HCT116 (cell line): ENCODE results near the gene TMPRSS9. TPM values are rescaled to one million over a fixed set of nuclear protein-coding genes. Genes with fewer than 3 reads are reported as not detected.
A peak's percentile ranks its signal among the peaks of the same experiment; 100 is the strongest.

ENCODE experiments used
- ATAC-seq: fragments of 200-7000 bp; cut with Tn5 transposase; 2 replicates; pipeline ENCODE4 v1.9.1; 2020; ENCODE audit warnings: mild to moderate bottlenecking, moderate library complexity
- BruUV-seq: library from RNA; stranded (reverse); fragments of 400-500 nt; replicated peaks from 2 replicates; lab custom pipeline; 2021; lab: Mats Ljungman, UMichigan
- CTCF ChIA-PET: fragments of 300-600 bp; sonication (Branson Sonifier 250); formaldehyde crosslinking; loops from one replicate; lab custom pipeline; 2021; ENCODE audit warnings: antibody characterized with exemption; lab: Charles Lee
- POLR2A ChIA-PET: fragments of 300-600, 350-600 bp; sonication (Branson Sonifier 250); formaldehyde crosslinking; loops from one replicate; lab custom pipeline; 2021; ENCODE audit warnings: antibody characterized with exemption; lab: Charles Lee
- RAD21 ChIA-PET, 2 experiments: fragments of 300-600 bp; sonication (Branson Sonifier 250); formaldehyde crosslinking; loops; one replicate each; lab custom pipeline; 2023; ENCODE audit warnings: low total read pairs in 2 of 2; ENCODE audit not compliant: uncharacterized antibody in 2 of 2, unreplicated experiment in 2 of 2, low non-redundant PET in 1 of 2; lab: Charles Lee
- DNase-seq: peaks from one replicate; pipeline ENCODE4 v3.0.0-alpha.2; 2010; ENCODE audit warnings: low read depth, low spot score
- H2AFZ ChIP-seq: fragments of 200-600 bp; shearing (Covaris generic), sonication (generic); 2 replicates; pipeline ENCODE4 v1.6.1; 2017; ENCODE audit warnings: low read depth, mixed run types, mixed read lengths, antibody characterized with exemption, low read length; ENCODE audit not compliant: poor library complexity, severe bottlenecking
- H3K27ac ChIP-seq: 2 replicates; pipeline ENCODE4 v1.5.1; 2012; ENCODE audit warnings: low read depth, low read length
- H3K27me3 ChIP-seq: fragments of 200-600 bp; sonication (generic); 2 replicates; pipeline ENCODE4 v1.6.1; 2016; ENCODE audit warnings: mixed run types, low read length, mixed read lengths; ENCODE audit not compliant: insufficient read depth
- H3K36me3 ChIP-seq, 2 experiments: fragments of 200-500 bp in 1 of 2; fragments of 200-600 bp in 1 of 2; sonication (Bioruptor generic) in 1 of 2; sonication (generic) in 1 of 2; 2 replicates each; pipeline versions ENCODE4 v1.5.1 to v1.6.1; 2014 to 2016; ENCODE audit warnings: low read length in 2 of 2, inconsistent platforms in 1 of 2, mixed read lengths in 1 of 2, mixed run types in 1 of 2; ENCODE audit not compliant: insufficient read depth in 2 of 2, control insufficient read depth in 1 of 2
- H3K4me1 ChIP-seq, 2 experiments: fragments of 200-600 bp in 1 of 2; sonication (generic) in 1 of 2; 2 replicates each; pipeline versions ENCODE4 v1.5.1 to v1.6.1; 2012 to 2017; ENCODE audit warnings: low read length in 2 of 2, inconsistent platforms in 1 of 2, mild to moderate bottlenecking in 1 of 2, mixed read lengths in 1 of 2, mixed run types in 1 of 2, moderate library complexity in 1 of 2; ENCODE audit not compliant: insufficient read depth in 2 of 2, control insufficient read depth in 1 of 2
- H3K4me2 ChIP-seq: fragments of 200-600 bp; sonication (generic); 2 replicates; pipeline ENCODE4 v1.6.1; 2017; ENCODE audit warnings: mixed run types, low read length, mixed read lengths
- H3K4me3 ChIP-seq, 2 experiments: fragments of 200-600 bp in 1 of 2; sonication (generic) in 1 of 2; replicated peaks in 1 of 2; 2 replicates each; pipeline ENCODE4 v1.5.1; 2011 to 2016; ENCODE audit warnings: low read length in 2 of 2, control low read depth in 1 of 2, low read depth in 1 of 2, mild to moderate bottlenecking in 1 of 2, mixed read lengths in 1 of 2, mixed run types in 1 of 2
- H3K79me2 ChIP-seq: fragments of 200-600 bp; sonication (generic); 2 replicates; pipeline ENCODE4 v1.6.1; 2017; ENCODE audit warnings: mild to moderate bottlenecking, mixed run types, low read length, moderate library complexity, mixed read lengths; ENCODE audit not compliant: insufficient read depth
- H3K9ac ChIP-seq: fragments of 200-600 bp; sonication (generic); 2 replicates; pipeline ENCODE4 v1.6.1; 2016; ENCODE audit warnings: low read length, mixed read lengths
- H3K9me2 ChIP-seq: fragments of 200-600 bp; sonication (generic), shearing (Covaris generic); 2 replicates; pipeline ENCODE4 v1.6.1; 2017; ENCODE audit warnings: mixed run types, mild to moderate bottlenecking, moderate library complexity; ENCODE audit not compliant: insufficient read depth
- H3K9me3 ChIP-seq, 2 experiments: fragments of 200-500 bp in 1 of 2; fragments of 200-600 bp in 1 of 2; sonication (Bioruptor generic) in 1 of 2; sonication (generic) in 1 of 2; 2 replicates each; pipeline ENCODE4 v1.6.1; 2014 to 2017; ENCODE audit warnings: low read length in 2 of 2, mixed read lengths in 2 of 2, inconsistent platforms in 1 of 2, low read depth in 1 of 2, mild to moderate bottlenecking in 1 of 2, mixed run types in 1 of 2, moderate library complexity in 1 of 2; ENCODE audit not compliant: control insufficient read depth in 1 of 2, insufficient read depth in 1 of 2
- H4K20me1 ChIP-seq: fragments of 200-600 bp; sonication (generic), shearing (Covaris generic); 2 replicates; pipeline ENCODE4 v1.6.1; 2017; ENCODE audit warnings: mixed run types, mild to moderate bottlenecking, moderate library complexity; ENCODE audit not compliant: insufficient read depth
- ATF3 ChIP-seq: IDR thresholded peaks from 2 replicates; pipeline ENCODE4 v1.6.1; 2012
- CTCF ChIP-seq, 3 experiments: fragments of 200-600 bp in 1 of 3; sonication (generic) in 1 of 3; IDR thresholded peaks in 2 of 3; conservative IDR thresholded peaks in 1 of 3; 2 replicates each; pipeline ENCODE4 v1.5.1; 2012 to 2017; ENCODE audit warnings: low read depth in 2 of 3, low read length in 2 of 3, antibody characterized with exemption in 1 of 3, borderline replicate concordance in 1 of 3, control low read depth in 1 of 3, mild to moderate bottlenecking in 1 of 3, mixed read lengths in 1 of 3, mixed run types in 1 of 3, moderate library complexity in 1 of 3; ENCODE audit not compliant: insufficient read depth in 1 of 3
- ELF1 ChIP-seq: IDR thresholded peaks from 2 replicates; pipeline ENCODE4 v1.6.1; 2012; ENCODE audit warnings: low read depth, borderline replicate concordance
- MAX ChIP-seq: IDR thresholded peaks from 2 replicates; pipeline ENCODE4 v1.6.1; 2012
- POLR2A ChIP-seq: IDR thresholded peaks from 2 replicates; pipeline ENCODE4 v1.7.0; 2011; ENCODE audit warnings: borderline replicate concordance; ENCODE audit not compliant: insufficient read depth, insufficient read length; ENCODE audit errors: extremely low read depth
- POLR2AphosphoS5 ChIP-seq: IDR thresholded peaks from 2 replicates; pipeline ENCODE4 v1.6.1; 2011; ENCODE audit warnings: mild to moderate bottlenecking, low read depth, low read length, moderate library complexity
- RAD21 ChIP-seq: IDR thresholded peaks from 2 replicates; pipeline ENCODE4 v1.6.1; 2012; ENCODE audit warnings: low read depth, mild to moderate bottlenecking
- REST ChIP-seq: IDR thresholded peaks from 2 replicates; pipeline ENCODE4 v1.6.1; 2012; ENCODE audit warnings: low read depth
- SP1 ChIP-seq: IDR thresholded peaks from 2 replicates; pipeline ENCODE4 v1.6.1; 2012; ENCODE audit warnings: low read depth
- ZNF274 ChIP-seq: fragments of 200-500 bp; sonication (Bioruptor generic); IDR thresholded peaks from 2 replicates; pipeline ENCODE4 v1.6.1; 2014; ENCODE audit warnings: mild to moderate bottlenecking, low read depth, low read length, inconsistent platforms
- intact Hi-C: fragments of 100-400 bp; cut with micrococcal nuclease; formaldehyde crosslinking; loops from 2 replicates; pipeline ENCODE4 v1.10.0; 2022
- total RNA-seq: library from RNA; stranded (reverse); gene quantifications from one replicate; pipeline ENCODE4 v1.2.1, GENCODE V29; 2021; ENCODE audit not compliant: unreplicated experiment

The TMPRSS9 gene
- total RNA-seq, 1 experiment from 2014 or later, result not detected

GRCh38 chr19:2454962-2455850 lies 95.1 kb downstream of the TMPRSS9 start:
- RAD21 ChIA-PET, result no interaction called here

GRCh38 chr19:2455851-2456570 lies 95.9 kb downstream of the TMPRSS9 start:
- no peaks in the 10 kb centered on the region for H3K9me2 ChIP-seq
- H2AFZ ChIP-seq, result no peak overlapping the region
- peak; percentile 46 for ATAC-seq
- H3K4me1 ChIP-seq, result peaks cover 4 to 28% of the 10 kb centered on the region in 2 experiments; a peak in 3 of 4 replicates
- peaks cover 0 to 6% of the 10 kb centered on the region in 2 experiments; a peak in 3 of 4 replicates for H3K36me3 ChIP-seq
- peak overlapping the region; percentile 92 to 95 for H3K4me3 ChIP-seq
- no peaks in the 10 kb centered on the region for H3K9me3 ChIP-seq
- TSS peak; percentile 48 for BruUV-seq
- peak overlapping the region; percentile 96 for H3K27ac ChIP-seq
- peaks cover 8% of the 10 kb centered on the region; the same call in 1 of the 2 replicates for H4K20me1 ChIP-seq
- RAD21 ChIA-PET, result no interaction called here
- H3K4me2 ChIP-seq, result peak overlapping the region; percentile 96
- H3K79me2 ChIP-seq, result peaks cover 60% of the 10 kb centered on the region
- H3K27me3 ChIP-seq, result no peaks in the 10 kb centered on the region
- CTCF ChIA-PET, result no interaction called here
- intact Hi-C loops, result no loop called here
- POLR2A ChIA-PET, result interaction anchor here (0.5 to 1.4 kb wide), 4 partner anchors 9 to 88 kb away, joined by 3 to 7 read pairs (median 5); partner anchors contain the start of gene GADD45B
- peak overlapping the region; percentile 100 for H3K9ac ChIP-seq
- DNase-seq, result no peak
- no peak for TF ChIP-seq ELF1
- TF ChIP-seq ZNF274, result no peak
- TF ChIP-seq MAX, result no peak
- no peak for TF ChIP-seq CTCF (IDR thresholded peaks at IDR 0.05 in 2 of 3, conservative IDR thresholded peaks at IDR 0.05 in 1 of 3; ENCODE audit: borderline replicate concordance in 1 of 3, insufficient read depth in 1 of 3, low read depth in 2 of 3, low read length in 2 of 3)
- no peak for TF ChIP-seq ATF3
- TF ChIP-seq POLR2AphosphoS5, result no peak; the same call in 1 of the 2 replicates
- no peak for TF ChIP-seq RAD21
- no peak for TF ChIP-seq POLR2A
- TF ChIP-seq REST, result no peak

More at GRCh38 chr19:2454962-2455850, 95.1 kb downstream of the TMPRSS9 start:
- Histone ChIP-seq H3K9ac (peak overlapping the region; percentile 100), H2AFZ (no peak overlapping the region), H3K9me3 (no peaks in the 10 kb centered on the region), H3K4me3 (peak overlapping the region; percentile 92 to 95), H3K4me1 (peaks cover 0 to 24% of the 10 kb centered on the region in 2 experiments; a peak in 3 of 4 replicates), H3K79me2 (peaks cover 68% of the 10 kb centered on the region), H3K27me3 (no peaks in the 10 kb centered on the region), H3K4me2 (peak overlapping the region; percentile 96), H3K9me2 (no peaks in the 10 kb centered on the region), H4K20me1 (peaks cover 9% of the 10 kb centered on the region; the same call in 1 of the 2 replicates), H3K36me3 (peaks cover 0 to 11% of the 10 kb centered on the region in 2 experiments), H3K27ac (peak overlapping the region; percentile 96)
- no TSS peak for BruUV-seq
- intact Hi-C loops, result no loop called here
- no peak for DNase-seq
- ATAC-seq, result no peak
- POLR2A ChIA-PET, result interaction anchor here (1.6 kb wide), 1 partner anchor 21 kb away, joined by 6 read pairs; the partner anchor contains the start of gene GADD45B
- CTCF ChIA-PET, result no interaction called here
- no peak for TF ChIP-seq SP1
- no peak for TF ChIP-seq RAD21
- TF ChIP-seq, all 23 proteins: peak for 0
